H1 (cell line): ENCODE measurements around the gene SH3PXD2B. TPM values are rescaled to one million over a fixed set of nuclear protein-coding genes. Genes with fewer than 3 reads are reported as not detected.

ENCODE experiments used
- CTCF ChIA-PET: fragments of 300-600 bp; sonication (Branson Sonifier 250); formaldehyde crosslinking; loops from one replicate; lab custom pipeline; 2021; ENCODE audit not compliant: partially characterized antibody; lab: Charles Lee
- POLR2A ChIA-PET: fragments of 300-600 bp; sonication (Branson Sonifier 250); formaldehyde crosslinking; loops from one replicate; lab custom pipeline; 2021; ENCODE audit warnings: inconsistent platforms; ENCODE audit not compliant: partially characterized antibody; lab: Charles Lee
- DNase-seq, 2 experiments: peaks; one replicate each; pipeline versions ENCODE4 v3.0.0 to v3.0.0-alpha.2; 2010 to 2022; ENCODE audit warnings: low spot score in 2 of 2, low read depth in 1 of 2, mixed read lengths in 1 of 2
- FAIRE-seq: peaks from 2 replicates; lab custom pipeline; 2011; peaks lifted over from hg19 to GRCh38; lab: Jason Lieb, UNC
- H2AFZ ChIP-seq: 2 replicates; pipeline ENCODE4 v1.8.1; 2012; ENCODE audit warnings: low read length, inconsistent platforms
- H2AK5ac ChIP-seq: 2 replicates; pipeline ENCODE4 v1.6.1; 2013; ENCODE audit warnings: low read depth, low read length
- H2BK120ac ChIP-seq: replicated peaks from 2 replicates; pipeline ENCODE3; 2013; ENCODE audit warnings: low read depth, low read length, inconsistent platforms
- H2BK12ac ChIP-seq: 2 replicates; pipeline ENCODE4 v1.6.1; 2013; ENCODE audit warnings: low read depth, low read length
- H2BK15ac ChIP-seq: 2 replicates; pipeline ENCODE4 v1.6.1; 2013; ENCODE audit warnings: low read length
- H2BK20ac ChIP-seq: 2 replicates; pipeline ENCODE4 v1.6.1; 2013; ENCODE audit warnings: low read length
- H2BK5ac ChIP-seq: 2 replicates; pipeline ENCODE4 v1.6.1; 2013; ENCODE audit warnings: low read depth, low read length
- H3K14ac ChIP-seq: 2 replicates; pipeline ENCODE4 v1.6.1; 2013; ENCODE audit warnings: inconsistent platforms; ENCODE audit not compliant: insufficient read length
- H3K18ac ChIP-seq: 2 replicates; pipeline ENCODE4 v1.6.1; 2013; ENCODE audit warnings: low read length; ENCODE audit errors: extremely low read depth
- H3K23ac ChIP-seq: 2 replicates; pipeline ENCODE4 v1.6.1; 2013; ENCODE audit warnings: inconsistent platforms; ENCODE audit not compliant: insufficient read length
- H3K23me2 ChIP-seq: 2 replicates; pipeline ENCODE4 v1.6.1; 2013; ENCODE audit warnings: low read depth, low read length
- H3K27ac ChIP-seq: 2 replicates; pipeline ENCODE4 v1.6.1; 2011; ENCODE audit warnings: low read depth, low read length, inconsistent platforms
- H3K27me3 ChIP-seq, 4 experiments: replicated peaks in 1 of 4; 1 replicate in 1 of 4; 2 replicates in 3 of 4; pipeline versions ENCODE4 v1.6.1 to v1.8.1; 2011 to 2013; ENCODE audit warnings: low read length in 3 of 4, mild to moderate bottlenecking in 3 of 4, inconsistent platforms in 2 of 4, mixed read lengths in 2 of 4, moderate library complexity in 1 of 4; ENCODE audit not compliant: control insufficient read depth in 3 of 4, insufficient read depth in 3 of 4; ENCODE audit errors: extremely low read depth in 1 of 4
- H3K36me3 ChIP-seq, 4 experiments: 2 replicates each; pipeline versions ENCODE4 v1.6.1 to v1.8.1; 2011 to 2013; ENCODE audit warnings: mild to moderate bottlenecking in 4 of 4, low read length in 3 of 4, moderate library complexity in 2 of 4, control low read depth in 1 of 4, inconsistent platforms in 1 of 4; ENCODE audit not compliant: insufficient read depth in 4 of 4, control insufficient read depth in 2 of 4
- H3K4ac ChIP-seq: replicated peaks from 2 replicates; pipeline ENCODE3; 2013; ENCODE audit warnings: low read length, low read depth, mixed read lengths, inconsistent platforms; ENCODE audit not compliant: insufficient read length
- H3K4me1 ChIP-seq, 4 experiments: replicated peaks in 1 of 4; 1 replicate in 1 of 4; 2 replicates in 3 of 4; pipeline versions ENCODE4 v1.6.1 to v1.8.1; 2011 to 2013; ENCODE audit warnings: low read length in 3 of 4, inconsistent platforms in 2 of 4, mixed read lengths in 1 of 4; ENCODE audit not compliant: insufficient read depth in 4 of 4, control insufficient read depth in 3 of 4
- H3K4me2 ChIP-seq, 2 experiments: 2 replicates each; pipeline versions ENCODE4 v1.6.1 to v1.8.1; 2011 to 2013; ENCODE audit warnings: low read depth in 2 of 2, low read length in 2 of 2, control low read depth in 1 of 2, inconsistent platforms in 1 of 2, mild to moderate bottlenecking in 1 of 2; ENCODE audit not compliant: insufficient read depth in 1 of 2
- H3K4me3 ChIP-seq, 4 experiments: fragments of 200-600, 300-600 bp in 1 of 4; sonication (generic), shearing (Covaris generic), sonication (Bioruptor Twin) in 1 of 4; 2 replicates each; pipeline versions ENCODE4 v1.5.1 to v1.8.1; 2011 to 2016; ENCODE audit warnings: low read length in 4 of 4, low read depth in 3 of 4, control low read depth in 2 of 4, inconsistent platforms in 2 of 4, mild to moderate bottlenecking in 2 of 4, mixed read lengths in 1 of 4, moderate library complexity in 1 of 4; ENCODE audit not compliant: insufficient read depth in 2 of 4; ENCODE audit errors: extremely low read depth in 1 of 4
- H3K56ac ChIP-seq: replicated peaks from 2 replicates; pipeline ENCODE3; 2013; ENCODE audit warnings: low read depth, mild to moderate bottlenecking, mixed read lengths, low read length, inconsistent platforms; ENCODE audit not compliant: insufficient read length
- H3K79me1 ChIP-seq: 2 replicates; pipeline ENCODE4 v1.6.1; 2013; ENCODE audit warnings: low read depth, low read length, control low read depth
- H3K79me2 ChIP-seq, 2 experiments: 2 replicates each; pipeline versions ENCODE4 v1.6.1 to v1.8.1; 2012 to 2013; ENCODE audit warnings: low read length in 2 of 2, mild to moderate bottlenecking in 2 of 2, inconsistent platforms in 1 of 2; ENCODE audit not compliant: insufficient read depth in 2 of 2, control insufficient read depth in 1 of 2
- H3K9ac ChIP-seq, 4 experiments: replicated peaks in 1 of 4; 1 replicate in 1 of 4; 2 replicates in 3 of 4; pipeline versions ENCODE4 v1.6.1 to v1.8.1; 2011 to 2013; ENCODE audit warnings: low read depth in 3 of 4, low read length in 3 of 4, control low read depth in 2 of 4, mild to moderate bottlenecking in 2 of 4, moderate library complexity in 2 of 4, inconsistent platforms in 1 of 4; ENCODE audit errors: extremely low read depth in 1 of 4
- H3K9me3 ChIP-seq, 2 experiments: 2 replicates each; pipeline versions ENCODE4 v1.6.1 to v1.8.1; 2012 to 2013; ENCODE audit warnings: mild to moderate bottlenecking in 2 of 2, moderate library complexity in 2 of 2, control low read depth in 1 of 2, inconsistent platforms in 1 of 2, low read depth in 1 of 2, low read length in 1 of 2, mixed read lengths in 1 of 2; ENCODE audit not compliant: insufficient read depth in 2 of 2
- H4K20me1 ChIP-seq, 2 experiments: replicated peaks in 1 of 2; 2 replicates each; pipeline versions ENCODE3 to v1.8.1; 2011 to 2013; ENCODE audit warnings: inconsistent platforms in 2 of 2, low read length in 2 of 2, mild to moderate bottlenecking in 1 of 2; ENCODE audit not compliant: insufficient read depth in 2 of 2, control insufficient read depth in 1 of 2
- H4K5ac ChIP-seq: 2 replicates; pipeline ENCODE4 v1.6.1; 2013; ENCODE audit warnings: low read length, low read depth, mixed read lengths, inconsistent platforms; ENCODE audit not compliant: insufficient read length
- H4K8ac ChIP-seq: 2 replicates; pipeline ENCODE4 v1.8.0; 2013; ENCODE audit warnings: mild to moderate bottlenecking, moderate library complexity, low read length, inconsistent platforms; ENCODE audit not compliant: insufficient read depth; ENCODE audit errors: extremely low read depth
- H4K91ac ChIP-seq: replicated peaks from 2 replicates; pipeline ENCODE3; 2013; ENCODE audit warnings: low read length, mixed read lengths, inconsistent platforms; ENCODE audit not compliant: insufficient read length
- ATF2 ChIP-seq: IDR thresholded peaks from 2 replicates; pipeline ENCODE4 v1.6.1; 2012; ENCODE audit warnings: low read length, inconsistent platforms
- BRCA1 ChIP-seq: IDR thresholded peaks from 2 replicates; pipeline ENCODE4 v1.6.1; 2012; ENCODE audit warnings: low read depth, low read length, improper control_type of control experiment
- CHD1 ChIP-seq: IDR thresholded peaks from 2 replicates; pipeline ENCODE4 v1.6.1; 2012; ENCODE audit warnings: low read depth, low read length, improper control_type of control experiment
- CTCF ChIP-seq, 3 experiments: IDR thresholded peaks; 1 replicate in 2 of 3; 2 replicates in 1 of 3; pipeline versions ENCODE4 v1.5.1 to v1.6.1; 2011; ENCODE audit warnings: low read length in 3 of 3, mild to moderate bottlenecking in 3 of 3, inconsistent platforms in 2 of 3, low read depth in 1 of 3, moderate library complexity in 1 of 3; ENCODE audit not compliant: insufficient read depth in 1 of 3; ENCODE audit errors: control extremely low read depth in 1 of 3
- GTF2F1 ChIP-seq: IDR thresholded peaks from 2 replicates; pipeline ENCODE4 v1.6.1; 2012; ENCODE audit warnings: low read depth, low read length, improper control_type of control experiment, borderline replicate concordance
- MAFK ChIP-seq: IDR thresholded peaks from 2 replicates; pipeline ENCODE4 v1.6.1; 2012; ENCODE audit warnings: low read depth, mild to moderate bottlenecking, improper control_type of control experiment, low read length
- PHF8 ChIP-seq: fragments of 200-600 bp; sonication (generic); conservative IDR thresholded peaks from 2 replicates; pipeline ENCODE4 v1.7.1; 2012; ENCODE audit warnings: low read depth, mild to moderate bottlenecking, inconsistent platforms, low read length, moderate library complexity
- SIN3A ChIP-seq, 2 experiments: IDR thresholded peaks in 1 of 2; conservative IDR thresholded peaks in 1 of 2; 2 replicates each; pipeline ENCODE4 v1.6.1; 2011 to 2012; ENCODE audit warnings: low read length in 2 of 2, improper control_type of control experiment in 1 of 2, low read depth in 1 of 2, mild to moderate bottlenecking in 1 of 2
- TCF12 ChIP-seq: IDR thresholded peaks from 2 replicates; pipeline ENCODE4 v1.6.1; 2011; ENCODE audit warnings: low read depth, mild to moderate bottlenecking, low read length
- WGBS, 2 experiments: shearing (Covaris generic) in 1 of 2; methylation state at CpG; one replicate each; pipeline versions ENCODE4 v1.1.6 to v1.1.7; 2013 to 2015; ENCODE audit warnings: low lambda C conversion rate in 2 of 2, mixed read lengths in 2 of 2, inconsistent platforms in 1 of 2, low coverage in 1 of 2, missing lambda C conversion rate in 1 of 2; ENCODE audit not compliant: insufficient replicate concordance in 2 of 2, insufficient coverage in 1 of 2, insufficient read length in 1 of 2; ENCODE audit errors: extremely low coverage in 1 of 2, missing lambda C conversion rate in 1 of 2; 5-methylcytosine and 5-hydroxymethylcytosine counted together
- polyA plus RNA-seq, 7 experiments: library from polyadenylated mRNA; depleted of rRNA in 3 of 7; stranded (reverse) in 5 of 7; unstranded in 2 of 7; fragments of >200 nt in 5 of 7; fragments of 200-250 nt in 2 of 7; gene quantifications; 1 replicate in 5 of 7; 2 replicates in 1 of 7; 4 replicates in 1 of 7; pipeline versions ENCODE4 v1.2.1 to v1.2.3, GENCODE V29; 2011 to 2013; ENCODE audit warnings: missing spikeins in 2 of 7, mixed read lengths in 2 of 7
- total RNA-seq: library from RNA; stranded (reverse); fragmentation: NEBNext Ultra II Directional; extraction: Animal tissue kit (Norgen Biotek cat#: 25700); gene quantifications from 2 replicates; pipeline ENCODE4 v1.2.1, GENCODE V29; 2021

SH3PXD2B gene
- total and polyA plus RNA-seq, 2 of the 8 experiments (the other 6 are each of a cell fraction or from before 2014, with no cell fraction given): 32.9 to 72.9 TPM

- no peak overlapping the region for H4K8ac ChIP-seq
- no peak overlapping the region for H3K14ac ChIP-seq
- no peaks in the 10 kb centered on the region for H3K27me3 ChIP-seq
- peaks cover 0 to 38% (median 14%) of the 10 kb centered on the region in 4 experiments; a peak in 7 of 8 replicates for H3K36me3 ChIP-seq
- no peak overlapping the region for H3K18ac ChIP-seq
- H3K4me2 ChIP-seq: no peak overlapping the region
- no peak overlapping the region; the same call in 1 of the 2 replicates for H2BK5ac ChIP-seq
- DNase-seq (no peak), FAIRE-seq (no peak)
- no peak overlapping the region for H2AK5ac ChIP-seq
- H3K4me1 ChIP-seq: no peaks in the 10 kb centered on the region
- H2AFZ ChIP-seq: no peak overlapping the region
- no peak overlapping the region for H2BK12ac ChIP-seq
- H3K23ac ChIP-seq: no peak overlapping the region
- ChIA-PET CTCF (interaction anchor here (1.1 kb wide), 2 partner anchors 72 to 283 kb away, joined by 3 to 4 read pairs; no protein-coding TSS in a partner anchor), POLR2A (no interaction called here)
- WGBS, 2 experiments: 88% methylated on average over 4 of the region's 4 CpGs; no CpG with 5 or more reads in 1 of the 2 experiments
- H4K20me1 ChIP-seq: peaks cover 5 to 7% of the 10 kb centered on the region in 2 experiments
- 0 out of 4 replicates have a peak, but pooled peaks cover 0 to 3% of the 10 kb centered on the region in 2 experiments for H3K9me3 ChIP-seq
- H4K91ac ChIP-seq: no peak overlapping the region
- H2BK20ac ChIP-seq: no peak overlapping the region
- no peak overlapping the region for H3K4me3 ChIP-seq
- no peaks in the 10 kb centered on the region; the same call in 1 of the 2 replicates for H3K23me2 ChIP-seq
- no peaks in the 10 kb centered on the region for H3K79me2 ChIP-seq
- H3K9ac ChIP-seq: no peak overlapping the region
- no peak overlapping the region for H4K5ac ChIP-seq
- H3K27ac ChIP-seq: no peak overlapping the region
- H3K4ac ChIP-seq: no peak overlapping the region
- no peaks in the 10 kb centered on the region; the same call in 1 of the 2 replicates for H3K79me1 ChIP-seq
- no peak overlapping the region for H2BK15ac ChIP-seq
- no peak overlapping the region for H2BK120ac ChIP-seq
- no peak overlapping the region for H3K56ac ChIP-seq
- TF ChIP-seq BRCA1 (no peak), CTCF (IDR thresholded peaks at IDR 0.05; ENCODE audit: control extremely low read depth in 1 of 3, insufficient read depth in 1 of 3, low read depth in 1 of 3, low read length in 3 of 3) (no peak), GTF2F1 (no peak), ATF2 (no peak), TCF12 (no peak), CHD1 (no peak), PHF8 (no peak), MAFK (no peak), SIN3A (conservative IDR thresholded peaks at IDR 0.05 in 1 of 2, IDR thresholded peaks at IDR 0.05 in 1 of 2; ENCODE audit: low read depth in 1 of 2, low read length in 2 of 2) (no peak)
Measured at GRCh38 chr5:172377856-172378255, 76.5 kb downstream of the SH3PXD2B start.
